Body of pancreas (tissue), 4 donors: ENCODE results near the gene ZNF420.
"Not testable (repeated sequence)": the region's sequence is repeated elsewhere in the genome, so short reads cannot be mapped to it uniquely, and the experiment has no call there.

Experiments
- CTCF ChIP-seq, 7 experiments: fragments of 450-650 bp in 4 of 7; fragments of 200-600 bp in 3 of 7; sonication (generic) in 3 of 7; IDR thresholded peaks; one replicate each; pipeline ENCODE4 v1.5.1; 2016 to 2019; ENCODE audit warnings: antibody characterized with exemption in 7 of 7
- POLR2A ChIP-seq, 3 donors: fragments of 450-650 bp; IDR thresholded peaks; one replicate each; pipeline ENCODE4 v1.6.1; 2016; ENCODE audit warnings: antibody characterized with exemption in 3 of 3, mild to moderate bottlenecking in 2 of 3

- not testable (repeated sequence) for TF ChIP-seq CTCF, POLR2A (IDR thresholded peaks at IDR 0.05)
Observed at GRCh38 chr19:37122093-37122492, 43.9 kb downstream of the ZNF420 start.
